ENCODE data around the gene TSPAN9. TPM values are rescaled to one million over a fixed set of nuclear protein-coding genes. Genes with fewer than 3 reads are reported as not detected.
A peak's percentile ranks its signal among the peaks of the same experiment; 100 is the strongest.

Gene TSPAN9
- total RNA-seq, 1 experiment from 2014 or later: 7.7 TPM

GRCh38 chr12:3034067-3034750 lies 43.0 kb upstream of the TSPAN9 start:
- Histone ChIP-seq H3K27me3 (ENCODE audit: control insufficient read depth, insufficient read depth, low read length) (no peaks in the 10 kb centered on the region), H3K36me3 (ENCODE audit: control insufficient read depth, insufficient read depth, low read length) (no peaks in the 10 kb centered on the region), H3K4me1 (ENCODE audit: control insufficient read depth, insufficient read depth, low read length) (no peaks in the 10 kb centered on the region), H3K27ac (ENCODE audit: low read length) (no peak overlapping the region), H3K9me3 (ENCODE audit: control insufficient read depth, insufficient read depth, low read depth, low read length) (no peaks in the 10 kb centered on the region), H3K4me3 (ENCODE audit: low read depth in 2 of 2, low read length in 2 of 2) (no peak overlapping the region)
- intact Hi-C loops (cut with micrococcal nuclease; ENCODE audit: unreplicated experiment): no loop called here
- peak; percentile 88 for ATAC-seq
- no peak for TF ChIP-seq POLR2AphosphoS5 (IDR thresholded peaks at IDR 0.05; ENCODE audit: low read depth, low read length)
- TF ChIP-seq, protein P1, sequence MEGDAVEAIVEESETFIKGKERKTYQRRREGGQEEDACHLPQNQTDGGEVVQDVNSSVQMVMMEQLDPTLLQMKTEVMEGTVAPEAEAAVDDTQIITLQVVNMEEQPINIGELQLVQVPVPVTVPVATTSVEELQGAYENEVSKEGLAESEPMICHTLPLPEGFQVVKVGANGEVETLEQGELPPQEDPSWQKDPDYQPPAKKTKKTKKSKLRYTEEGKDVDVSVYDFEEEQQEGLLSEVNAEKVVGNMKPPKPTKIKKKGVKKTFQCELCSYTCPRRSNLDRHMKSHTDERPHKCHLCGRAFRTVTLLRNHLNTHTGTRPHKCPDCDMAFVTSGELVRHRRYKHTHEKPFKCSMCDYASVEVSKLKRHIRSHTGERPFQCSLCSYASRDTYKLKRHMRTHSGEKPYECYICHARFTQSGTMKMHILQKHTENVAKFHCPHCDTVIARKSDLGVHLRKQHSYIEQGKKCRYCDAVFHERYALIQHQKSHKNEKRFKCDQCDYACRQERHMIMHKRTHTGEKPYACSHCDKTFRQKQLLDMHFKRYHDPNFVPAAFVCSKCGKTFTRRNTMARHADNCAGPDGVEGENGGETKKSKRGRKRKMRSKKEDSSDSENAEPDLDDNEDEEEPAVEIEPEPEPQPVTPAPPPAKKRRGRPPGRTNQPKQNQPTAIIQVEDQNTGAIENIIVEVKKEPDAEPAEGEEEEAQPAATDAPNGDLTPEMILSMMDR (IDR thresholded peaks at IDR 0.05): peak; percentile 79
- in situ Hi-C loops (cut with HindIII; ENCODE audit: low pct_unique_long_range_greater_than_20kb, low sequenced_read_pairs): no loop called here
- no peak for DNase-seq (ENCODE audit: low read depth, low spot score)
- BruUV-seq (replicated peaks): TSS peak; percentile 39
- POLR2A ChIA-PET: no interaction called here
- CTCF ChIA-PET: interaction anchor here (0.6 to 0.8 kb wide), 2 partner anchors 147 to 169 kb away, joined by 3 to 9 read pairs; no protein-coding TSS in a partner anchor

- DNase-seq (ENCODE audit: low read depth, low spot score) (no peak), ATAC-seq (no peak)
- H3K9me3 ChIP-seq (ENCODE audit: control insufficient read depth, insufficient read depth, low read depth, low read length): no peaks in the 10 kb centered on the region
- CTCF ChIA-PET: no interaction called here
- H3K4me1 ChIP-seq (ENCODE audit: control insufficient read depth, insufficient read depth, low read length): no peaks in the 10 kb centered on the region
- in situ Hi-C loops (cut with HindIII; ENCODE audit: low pct_unique_long_range_greater_than_20kb, low sequenced_read_pairs) (no loop called here), intact Hi-C loops (cut with micrococcal nuclease; ENCODE audit: unreplicated experiment) (no loop called here)
- no peak overlapping the region for H3K4me3 ChIP-seq (ENCODE audit: low read depth in 2 of 2, low read length in 2 of 2)
- no peak for TF ChIP-seq POLR2AphosphoS5 (IDR thresholded peaks at IDR 0.05; ENCODE audit: low read depth, low read length)
- TF ChIP-seq TCF7L2 (IDR thresholded peaks at IDR 0.05; ENCODE audit: low read depth, low read length): no peak
- TF ChIP-seq, protein P1 (IDR thresholded peaks at IDR 0.05): no peak
- TF ChIP-seq SIN3A (IDR thresholded peaks at IDR 0.05; ENCODE audit: borderline replicate concordance, insufficient read depth, low read depth, low read length): no peak
- TF ChIP-seq REST (IDR thresholded peaks at IDR 0.05; ENCODE audit: insufficient read depth in 1 of 2, low read depth in 2 of 2, low read length in 1 of 2): no peak
- no peaks in the 10 kb centered on the region for H3K27me3 ChIP-seq (ENCODE audit: control insufficient read depth, insufficient read depth, low read length)
- no peak overlapping the region for H3K27ac ChIP-seq (ENCODE audit: low read length)
- POLR2A ChIA-PET: no interaction called here
- BruUV-seq (replicated peaks): no TSS peak
- H3K36me3 ChIP-seq (ENCODE audit: control insufficient read depth, insufficient read depth, low read length): no peaks in the 10 kb centered on the region
Measured at GRCh38 chr12:3035171-3035570, 42.0 kb upstream of the TSPAN9 start.
